Body of pancreas (tissue), 4 donors: ENCODE data around the gene KRTAP15-1. TPM values are rescaled to one million over a fixed set of nuclear protein-coding genes. Genes with fewer than 3 reads are reported as not detected.
A peak's percentile ranks its signal among the peaks of the same experiment; 100 is the strongest.

Experiments used
- ATAC-seq: fragments of 150-250 bp; one replicate; pipeline ENCODE4 v1.9.1; 2016
- DNase-seq, 4 donors: peaks; one replicate each; pipeline ENCODE4 v3.0.0-alpha.2; 2019
- H3K27ac ChIP-seq, 4 donors: fragments of 200-600 bp; sonication (generic); 1 replicate in 3 of 4; 2 replicates in 1 of 4; pipeline versions ENCODE4 v1.5.1 to v1.6.1; 2016 to 2019; ENCODE audit warnings: mild to moderate bottlenecking in 1 of 4, mixed read lengths in 1 of 4, moderate library complexity in 1 of 4
- H3K27me3 ChIP-seq, 2 donors: fragments of 200-600 bp; sonication (generic); one replicate each; pipeline ENCODE4 v1.6.0; 2016; ENCODE audit warnings: mild to moderate bottlenecking in 1 of 2
- H3K36me3 ChIP-seq, 2 donors: fragments of 200-600 bp; sonication (generic); replicated peaks in 1 of 2; 2 replicates each; pipeline ENCODE4 v1.5.1; 2016; ENCODE audit warnings: low read depth in 2 of 2; ENCODE audit not compliant: insufficient read depth in 1 of 2
- H3K4me1 ChIP-seq: fragments of 200-600 bp; sonication (generic); one replicate; pipeline ENCODE4 v1.6.0; 2016
- H3K4me3 ChIP-seq, 2 donors: fragments of 200-600 bp; sonication (generic); 1 replicate in 1 of 2; 2 replicates in 1 of 2; pipeline ENCODE4 v1.5.1; 2016 to 2019
- H3K9me3 ChIP-seq, 3 donors: fragments of 200-600 bp; sonication (generic); 1 replicate in 2 of 3; 2 replicates in 1 of 3; pipeline ENCODE4 v1.5.1; 2016
- CTCF ChIP-seq, 7 experiments: fragments of 450-650 bp in 4 of 7; fragments of 200-600 bp in 3 of 7; sonication (generic) in 3 of 7; IDR thresholded peaks; one replicate each; pipeline ENCODE4 v1.5.1; 2016 to 2019; ENCODE audit warnings: antibody characterized with exemption in 7 of 7
- POLR2A ChIP-seq, 3 donors: fragments of 450-650 bp; IDR thresholded peaks; one replicate each; pipeline ENCODE4 v1.6.1; 2016; ENCODE audit warnings: antibody characterized with exemption in 3 of 3, mild to moderate bottlenecking in 2 of 3
- WGBS, 2 donors: methylation state at CpG; one replicate each; pipeline ENCODE4 v1.1.5; 2017; 5-methylcytosine and 5-hydroxymethylcytosine counted together
- intact Hi-C: fragments of 100-400 bp; cut with DNase I; formaldehyde crosslinking; loops from one replicate; pipeline ENCODE4 v1.15.1; 2023
- total RNA-seq, 2 donors: library from RNA; depleted of rRNA; stranded (reverse); fragments of >200 nt; gene quantifications; one replicate each; pipeline ENCODE4 v1.1.0, GENCODE V29; 2016

Gene KRTAP15-1
- total RNA-seq, 2 donors from 2014 or later = not detected

GRCh38 chr21:30415993-30416392 lies 24.1 kb upstream of the KRTAP15-1 start:
- WGBS, 2 donors = 58 to 63% methylated on average over 5 of the region's 5 CpGs
- intact Hi-C loops = no loop called here
- no peak overlapping the region for H3K27ac ChIP-seq
- no peaks in the 10 kb centered on the region for H3K4me1 ChIP-seq
- ATAC-seq (no peak), DNase-seq (no peak)
- no peaks in the 10 kb centered on the region for H3K36me3 ChIP-seq
- TF ChIP-seq POLR2A (IDR thresholded peaks at IDR 0.05) (no peak), CTCF (IDR thresholded peaks at IDR 0.05) (no peak)
- H3K27me3 ChIP-seq = no peaks in the 10 kb centered on the region
- no peaks in the 10 kb centered on the region for H3K9me3 ChIP-seq
- H3K4me3 ChIP-seq = no peak overlapping the region

DNA sequence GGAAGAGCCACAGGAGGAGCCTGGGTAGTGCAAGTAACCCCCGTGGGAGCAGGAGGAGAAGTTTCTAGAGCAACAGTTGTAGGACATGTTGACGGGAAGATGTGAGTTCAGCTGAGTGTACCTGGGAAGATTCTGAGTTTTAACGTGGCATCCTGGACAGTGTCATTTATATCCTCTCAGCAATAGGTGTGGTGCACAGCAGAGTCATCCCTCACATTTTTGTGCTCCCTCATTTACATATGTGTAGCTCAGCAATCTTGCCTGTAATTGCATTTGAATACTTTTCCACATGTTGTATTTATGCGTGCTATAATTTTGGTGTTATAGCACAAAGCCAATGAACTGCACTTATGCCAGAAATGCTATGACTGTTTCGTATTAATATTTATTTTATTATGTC lies 14.2 kb upstream of the KRTAP15-1 start, which contains the start of gene KRTAP13-3:
TSS of gene KRTAP13-3 (minus strand) at position 101 of the 400 bp plus-strand sequence. CDS start at position 87, 14 bp downstream.
- Histone ChIP-seq H3K36me3 (no peaks in the 10 kb centered on the region), H3K4me3 (no peak within 1 kb of the TSS), H3K27me3 (no peaks in the 10 kb centered on the region), H3K27ac (no peak within 1 kb of the TSS), H3K9me3 (no peaks in the 10 kb centered on the region), H3K4me1 (no peaks in the 10 kb centered on the region)
- 67 to 72% methylated on average over 5 of the region's 5 CpGs for WGBS, 2 donors
- no peak for DNase-seq
- no peak for ATAC-seq
- intact Hi-C loops = no loop called here
- no peak for TF ChIP-seq CTCF (IDR thresholded peaks at IDR 0.05)
- TF ChIP-seq POLR2A (IDR thresholded peaks at IDR 0.05) = no peak

GRCh38 chr21:30426731-30427130 lies 13.3 kb upstream of the KRTAP15-1 start:
- 40 to 42% methylated on average over 3 of the region's 3 CpGs for WGBS, 2 donors
- no peak for TF ChIP-seq POLR2A (IDR thresholded peaks at IDR 0.05)
- TF ChIP-seq CTCF (IDR thresholded peaks at IDR 0.05) = no peak
- H3K36me3 ChIP-seq = no peaks in the 10 kb centered on the region
- no peaks in the 10 kb centered on the region for H3K27me3 ChIP-seq
- H3K4me3 ChIP-seq = no peak overlapping the region
- no peaks in the 10 kb centered on the region for H3K9me3 ChIP-seq
- no peak overlapping the region for H3K27ac ChIP-seq
- intact Hi-C loops = no loop called here
- ATAC-seq (no peak), DNase-seq (no peak)
- H3K4me1 ChIP-seq = no peaks in the 10 kb centered on the region

DNA sequence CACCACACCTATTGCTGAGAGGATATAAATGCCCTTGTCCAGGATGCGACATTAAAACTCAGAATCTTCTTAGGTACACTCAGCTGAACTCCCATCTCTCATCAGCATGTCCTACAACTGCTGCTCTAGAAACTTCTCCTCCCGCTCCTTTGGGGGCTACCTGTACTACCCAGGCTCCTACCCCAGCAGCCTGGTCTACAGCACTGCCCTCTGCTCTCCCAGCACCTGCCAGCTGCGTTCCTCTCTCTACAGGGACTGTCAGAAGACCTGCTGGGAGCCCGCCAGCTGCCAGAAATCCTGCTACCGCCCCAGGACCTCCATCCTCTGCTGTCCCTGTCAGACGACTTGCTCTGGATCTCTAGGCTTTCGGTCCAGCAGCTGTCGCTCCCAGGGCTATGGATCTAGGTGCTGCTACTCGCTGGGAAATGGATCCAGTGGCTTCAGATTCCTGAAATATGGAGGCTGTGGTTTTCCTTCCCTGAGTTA lies 9.9 kb upstream of the KRTAP15-1 start, which contains the start of gene KRTAP13-4:
TSS of gene KRTAP13-4 (plus strand) at position 51 of the 486 bp plus-strand sequence. CDS start at position 107, 56 bp downstream.
- no peak within 1 kb of the TSS for H3K27ac ChIP-seq
- no peaks in the 10 kb centered on the region for H3K4me1 ChIP-seq
- H3K27me3 ChIP-seq = no peaks in the 10 kb centered on the region
- peak in 1 of 4 donors; percentile 7 for DNase-seq
- no peak within 1 kb of the TSS for H3K4me3 ChIP-seq
- no peaks in the 10 kb centered on the region for H3K9me3 ChIP-seq
- intact Hi-C loops = no loop called here
- 43 to 50% methylated on average over 8 to 9 of the region's 9 CpGs for WGBS, 2 donors
- H3K36me3 ChIP-seq = no peaks in the 10 kb centered on the region
- ATAC-seq = no peak
- TF ChIP-seq CTCF (IDR thresholded peaks at IDR 0.05) (no peak), POLR2A (IDR thresholded peaks at IDR 0.05) (no peak)

DNA sequence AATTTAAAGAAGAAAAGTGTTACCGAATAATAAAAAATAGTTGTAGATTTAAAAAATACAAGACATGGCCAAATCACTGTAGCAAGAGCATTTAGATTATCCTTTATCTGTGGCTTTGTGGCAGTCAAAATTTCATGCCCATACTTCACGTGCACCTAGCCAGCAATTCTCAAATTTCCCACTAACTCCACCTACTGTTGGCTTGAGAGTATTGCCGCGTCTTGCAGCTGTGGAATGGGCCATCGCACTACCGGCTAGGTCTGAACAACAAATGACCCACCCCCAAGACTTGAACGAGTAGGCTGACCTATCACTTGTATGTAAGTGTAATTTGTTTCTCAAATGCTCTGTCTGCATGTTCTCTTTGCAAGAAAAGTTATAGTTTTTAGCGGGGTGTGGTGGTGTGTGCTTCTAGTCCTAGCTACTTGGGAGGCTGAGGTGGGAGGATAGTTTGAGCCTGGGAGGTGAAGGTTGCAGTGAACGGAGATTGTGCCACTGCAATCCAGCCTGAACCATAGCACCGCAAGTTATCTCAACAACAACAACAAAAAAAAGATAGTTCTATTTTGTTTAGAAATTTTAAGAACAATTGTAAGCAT lies 5.9 kb upstream of the KRTAP15-1 start:
- intact Hi-C loops = no loop called here

More for the DNA sequence above, 5.9 kb upstream of the KRTAP15-1 start:
- H3K4me1 ChIP-seq = no peaks in the 10 kb centered on the region
- no peaks in the 10 kb centered on the region for H3K9me3 ChIP-seq
- no peaks in the 10 kb centered on the region for H3K27me3 ChIP-seq
- WGBS, 2 donors = 22 to 29% methylated on average over 10 of the region's 10 CpGs
- ATAC-seq (peak; percentile 85), DNase-seq (peak; percentile 32 to 43 (median 40))
- peak in 6 of 7 experiments; percentile 48 to 61 (median 55) for TF ChIP-seq CTCF (IDR thresholded peaks at IDR 0.05)
- no peak for TF ChIP-seq POLR2A (IDR thresholded peaks at IDR 0.05)
- no peaks in the 10 kb centered on the region for H3K36me3 ChIP-seq
- no peak overlapping the region for H3K4me3 ChIP-seq
- H3K27ac ChIP-seq = no peak overlapping the region
